Upper lobe of left lung (tissue), 4 donors: ENCODE measurements around the gene SEC14L3.

Experiments used
- POLR2A ChIP-seq, 4 donors: fragments of 450-650 bp; IDR thresholded peaks; one replicate each; pipeline ENCODE4 v1.5.1; 2016 to 2017; ENCODE audit warnings: antibody characterized with exemption in 4 of 4, mild to moderate bottlenecking in 2 of 4
- POLR2AphosphoS5 ChIP-seq, 2 donors: sonication (generic); formaldehyde crosslinking; IDR thresholded peaks; one replicate each; pipeline ENCODE4 v1.5.1; 2017; ENCODE audit warnings: antibody characterized with exemption in 2 of 2
- TF ChIP-seq, protein P1 (sequence below), 6 experiments: fragments of 450-650 bp in 4 of 6; fragments of 200-600 bp in 2 of 6; sonication (generic) in 2 of 6; IDR thresholded peaks; one replicate each; pipeline ENCODE4 v1.5.1; 2016 to 2019; ENCODE audit warnings: antibody characterized with exemption in 6 of 6

DNA sequence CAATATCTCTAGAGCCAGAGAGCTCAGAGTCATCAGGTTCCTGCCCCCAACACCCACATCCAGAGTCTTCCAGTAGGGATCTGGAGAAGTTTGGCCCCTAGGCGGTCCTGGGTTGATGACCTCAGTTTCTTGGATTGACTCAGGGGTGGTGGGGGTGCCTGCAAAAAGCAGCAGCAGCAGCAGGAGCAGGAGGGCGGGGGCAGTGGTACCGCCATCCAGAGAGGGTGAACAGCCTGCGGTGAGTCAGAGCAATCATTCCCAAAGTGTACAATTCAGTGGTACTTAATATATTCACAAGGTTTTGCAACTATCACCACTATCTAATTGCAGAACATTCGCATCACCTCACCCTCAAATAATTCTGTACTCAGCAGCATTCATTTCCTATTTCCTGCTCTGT lies 9.9 kb upstream of the SEC14L3 start:
- no peak for TF ChIP-seq POLR2A (IDR thresholded peaks at IDR 0.05)
- TF ChIP-seq, protein P1, sequence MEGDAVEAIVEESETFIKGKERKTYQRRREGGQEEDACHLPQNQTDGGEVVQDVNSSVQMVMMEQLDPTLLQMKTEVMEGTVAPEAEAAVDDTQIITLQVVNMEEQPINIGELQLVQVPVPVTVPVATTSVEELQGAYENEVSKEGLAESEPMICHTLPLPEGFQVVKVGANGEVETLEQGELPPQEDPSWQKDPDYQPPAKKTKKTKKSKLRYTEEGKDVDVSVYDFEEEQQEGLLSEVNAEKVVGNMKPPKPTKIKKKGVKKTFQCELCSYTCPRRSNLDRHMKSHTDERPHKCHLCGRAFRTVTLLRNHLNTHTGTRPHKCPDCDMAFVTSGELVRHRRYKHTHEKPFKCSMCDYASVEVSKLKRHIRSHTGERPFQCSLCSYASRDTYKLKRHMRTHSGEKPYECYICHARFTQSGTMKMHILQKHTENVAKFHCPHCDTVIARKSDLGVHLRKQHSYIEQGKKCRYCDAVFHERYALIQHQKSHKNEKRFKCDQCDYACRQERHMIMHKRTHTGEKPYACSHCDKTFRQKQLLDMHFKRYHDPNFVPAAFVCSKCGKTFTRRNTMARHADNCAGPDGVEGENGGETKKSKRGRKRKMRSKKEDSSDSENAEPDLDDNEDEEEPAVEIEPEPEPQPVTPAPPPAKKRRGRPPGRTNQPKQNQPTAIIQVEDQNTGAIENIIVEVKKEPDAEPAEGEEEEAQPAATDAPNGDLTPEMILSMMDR (IDR thresholded peaks at IDR 0.05): no peak
- TF ChIP-seq POLR2AphosphoS5 (IDR thresholded peaks at IDR 0.05): no peak
